Fibroblast of upper back skin (primary cell): ENCODE results near the gene MAST4.
"Not testable (repeated sequence)": the region's sequence is repeated elsewhere in the genome, so short reads cannot be mapped to it uniquely, and the experiment has no call there.

ENCODE experiments used
- DNase-seq: peaks from one replicate; pipeline ENCODE4 v3.0.0-alpha.2; 2013

The MAST4 gene

DNA sequence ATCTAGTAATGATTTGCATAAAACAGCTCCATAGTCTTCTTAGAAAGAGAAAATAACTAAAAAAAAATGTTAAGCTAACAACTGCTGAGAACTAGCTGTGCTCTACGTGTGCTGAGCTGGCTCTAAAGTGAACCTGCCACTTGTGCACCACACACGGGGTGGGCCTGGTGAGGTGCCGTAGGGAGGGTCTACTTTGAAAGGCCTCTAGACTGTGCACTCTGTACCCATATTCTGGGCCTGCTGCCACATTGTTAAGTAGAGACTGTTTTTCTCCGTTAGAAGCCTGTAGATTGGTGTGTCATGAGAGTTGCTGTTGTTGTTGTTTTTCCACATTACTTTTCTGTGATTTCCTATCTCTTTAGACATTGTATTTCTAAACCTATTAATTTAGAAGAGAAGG lies 506.5 kb downstream of the MAST4 start:
- no peak for DNase-seq

DNA sequence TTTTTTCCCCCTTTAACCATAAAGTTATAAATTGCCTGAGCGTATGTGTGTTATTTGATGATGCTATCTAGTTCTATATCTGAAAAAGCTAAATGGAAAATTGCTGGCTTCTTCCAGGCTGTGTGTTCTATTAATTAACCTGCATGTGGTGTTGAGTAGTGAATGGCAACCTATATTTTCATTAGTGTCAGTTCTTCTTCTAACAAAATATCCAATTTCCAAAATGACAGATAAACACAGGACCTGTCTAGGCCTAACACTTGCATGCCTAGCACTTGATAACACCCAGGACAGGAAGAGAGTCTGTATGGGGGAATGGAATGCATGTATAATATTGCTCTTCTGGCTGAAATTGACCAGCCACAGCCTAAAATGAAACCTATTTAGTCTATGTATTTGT lies 508.7 kb downstream of the MAST4 start:
- no peak for DNase-seq

DNA sequence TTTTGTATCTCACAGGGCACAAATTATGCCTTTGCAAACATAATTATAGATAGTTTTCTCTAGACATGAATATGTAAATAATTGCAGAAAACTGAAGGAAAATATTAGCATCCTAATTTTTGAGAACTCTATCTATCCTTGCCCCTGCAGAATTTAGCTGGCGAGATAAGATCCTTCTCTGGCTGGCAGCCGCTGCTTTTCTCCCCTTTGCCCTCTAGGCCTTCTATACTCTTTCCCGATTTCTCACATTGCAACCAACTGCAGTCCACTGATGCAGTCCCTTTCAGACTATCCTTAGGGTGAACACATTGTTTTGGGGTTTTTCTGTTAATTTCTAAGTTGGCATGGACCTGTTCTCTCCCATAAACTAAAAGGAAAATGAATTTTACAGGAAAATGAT lies 509.1 kb downstream of the MAST4 start:
- no peak for DNase-seq

DNA sequence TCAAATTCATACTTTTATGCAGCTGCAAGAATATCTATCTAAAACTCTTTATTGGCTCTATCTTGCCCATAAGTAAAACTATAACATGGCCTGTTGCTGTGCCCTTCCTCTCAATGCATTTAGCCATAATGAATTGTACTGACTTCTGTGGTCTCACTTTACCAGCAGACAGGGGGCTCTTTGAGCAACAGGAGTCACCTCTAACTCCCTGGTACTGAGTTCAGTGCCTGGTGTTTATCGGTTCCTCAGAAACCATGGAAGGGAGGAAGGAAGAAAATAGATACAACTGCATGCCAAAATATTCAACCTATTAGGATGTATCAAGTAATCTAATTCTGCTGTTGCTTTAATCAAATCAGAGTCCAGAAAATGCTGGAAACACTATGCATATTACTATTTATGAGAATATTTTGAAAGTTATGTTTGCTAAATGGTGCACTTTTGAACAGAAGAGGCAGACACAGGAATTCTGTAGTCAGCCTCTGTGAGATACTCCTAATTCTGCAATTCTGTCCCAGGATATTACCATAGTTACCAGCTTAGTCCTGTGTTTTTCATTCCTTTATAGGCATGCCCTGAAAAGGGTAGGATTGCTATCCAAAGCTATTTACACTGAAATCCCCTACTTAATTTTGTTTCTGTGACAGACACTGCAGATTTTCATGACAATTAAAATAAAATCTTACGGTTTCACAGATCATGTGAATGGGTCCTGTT lies 510.6 kb downstream of the MAST4 start:
- DNase-seq: no peak

DNA sequence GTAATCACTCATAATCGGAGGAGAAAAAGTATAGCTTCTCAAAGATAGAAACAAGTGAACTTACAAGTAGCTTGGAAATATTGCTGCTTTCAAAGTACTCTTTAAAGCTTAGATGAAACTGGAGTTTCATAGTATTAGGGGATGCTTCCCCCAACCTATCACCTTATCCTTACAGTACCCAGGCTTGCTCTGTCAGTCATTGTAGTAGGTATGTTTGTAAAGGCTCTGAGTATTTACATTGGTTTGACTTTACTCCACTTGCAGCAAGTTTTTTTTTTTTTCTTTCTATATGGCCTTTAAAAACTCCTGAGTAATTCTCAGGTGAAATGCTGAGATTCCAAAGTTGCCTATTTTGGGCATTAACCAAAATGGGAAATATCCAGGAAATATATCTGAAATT lies 515.6 kb downstream of the MAST4 start:
- no peak for DNase-seq

DNA sequence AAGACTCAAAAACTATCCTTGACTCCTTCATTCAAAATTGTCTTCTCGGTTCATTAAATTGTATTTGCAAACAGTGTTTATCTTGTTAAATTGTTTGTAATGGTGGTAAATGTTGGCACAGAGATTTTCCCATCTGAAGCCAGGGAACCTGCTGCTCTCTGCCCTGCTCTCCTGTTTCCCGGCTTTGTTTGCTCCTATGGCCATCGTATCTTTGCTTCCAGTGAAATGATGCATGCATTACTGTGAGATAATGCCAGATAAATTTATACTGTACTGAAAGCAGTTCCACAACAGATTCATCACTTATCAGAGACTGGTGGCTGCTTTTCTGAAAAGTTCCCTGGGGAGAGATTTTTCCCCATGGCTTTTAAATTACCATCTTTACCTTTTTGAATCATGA lies 519.1 kb downstream of the MAST4 start:
- no peak for DNase-seq

DNA sequence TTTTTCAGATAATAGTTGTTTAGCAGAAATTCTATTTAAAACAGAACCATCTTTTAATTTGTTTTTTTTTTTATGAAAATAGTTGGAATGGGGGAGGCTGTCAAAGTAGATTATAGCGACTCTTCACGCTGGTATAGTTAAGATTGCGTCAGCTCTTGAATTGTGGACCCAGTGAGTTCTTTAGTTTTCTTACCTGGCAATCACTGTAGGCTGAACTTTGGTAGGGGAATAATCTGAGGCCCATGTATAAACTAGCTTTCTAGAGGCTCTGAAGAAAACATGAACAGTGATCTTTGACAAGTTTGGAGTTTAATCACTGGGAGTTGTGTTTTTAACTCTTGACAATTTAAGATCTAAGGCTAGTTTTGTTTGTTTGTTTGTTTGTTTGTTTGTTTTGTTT lies 519.6 kb downstream of the MAST4 start:
- no peak for DNase-seq

DNA sequence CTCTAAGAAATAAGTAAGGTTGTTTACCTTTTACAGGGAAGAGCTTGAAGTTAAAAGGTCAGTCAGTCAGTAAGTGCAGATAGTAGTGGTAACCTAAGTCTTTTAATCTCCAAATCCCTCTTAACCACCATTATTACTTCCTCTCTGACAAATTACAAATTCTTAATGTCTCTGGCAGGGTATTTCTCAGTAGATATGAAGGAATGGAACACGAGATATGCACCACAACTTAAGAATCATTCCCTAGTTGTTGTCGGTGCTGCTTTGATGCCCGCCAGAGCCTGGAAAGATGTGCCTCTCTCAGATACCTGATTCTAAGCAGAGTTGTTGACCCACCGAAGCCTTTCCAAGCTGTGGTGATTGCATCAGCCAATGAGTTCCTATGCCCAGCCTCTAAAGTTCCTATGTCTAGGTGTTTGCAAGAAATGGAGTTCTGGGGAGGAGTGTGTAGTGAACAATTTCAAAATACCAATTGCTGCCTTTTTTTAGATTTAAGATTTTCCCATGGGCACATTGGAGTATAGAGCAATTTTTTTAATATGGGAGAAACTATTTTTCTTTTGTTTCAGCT lies 521.9 kb downstream of the MAST4 start:
- no peak for DNase-seq

DNA sequence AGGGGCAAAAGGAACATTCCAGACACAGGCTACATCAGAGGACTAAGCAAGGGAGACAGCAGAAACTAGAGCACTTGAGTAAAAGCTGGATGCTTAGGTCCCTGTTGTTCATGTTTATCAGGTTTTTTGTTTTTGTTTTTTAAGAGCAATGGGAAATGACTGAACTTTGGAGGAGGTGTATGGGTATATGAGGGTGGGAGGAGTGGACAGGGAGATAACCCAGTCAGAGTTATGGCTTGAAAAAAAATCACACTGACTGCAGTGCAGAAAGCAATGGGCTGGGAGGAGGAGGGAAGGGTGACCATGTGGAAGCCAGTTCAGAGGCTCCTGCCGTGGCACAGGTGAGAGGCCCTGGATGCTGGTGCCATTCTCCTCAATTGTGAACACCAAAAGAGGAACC lies 522.8 kb downstream of the MAST4 start:
- no peak for DNase-seq

DNA sequence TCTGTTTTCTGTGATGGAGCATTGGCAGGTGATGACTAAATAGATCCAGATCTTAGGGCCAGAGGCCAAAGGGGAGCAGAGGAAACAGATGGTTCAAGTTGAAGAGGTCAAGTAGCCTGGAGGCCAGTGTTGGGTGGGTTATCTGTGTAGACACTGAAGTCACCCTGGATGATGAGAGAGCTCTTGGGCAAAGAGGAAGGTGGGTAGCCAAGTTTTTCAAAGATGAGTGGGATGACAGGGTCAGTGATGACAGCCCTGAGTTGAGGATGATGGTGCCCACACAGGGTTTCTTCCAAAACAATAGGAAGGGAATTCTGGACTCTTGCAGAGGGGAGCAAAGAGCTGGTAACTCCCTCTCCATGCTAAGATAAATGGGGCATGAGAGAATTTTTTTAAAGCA lies 523.8 kb downstream of the MAST4 start:
- DNase-seq: no peak

DNA sequence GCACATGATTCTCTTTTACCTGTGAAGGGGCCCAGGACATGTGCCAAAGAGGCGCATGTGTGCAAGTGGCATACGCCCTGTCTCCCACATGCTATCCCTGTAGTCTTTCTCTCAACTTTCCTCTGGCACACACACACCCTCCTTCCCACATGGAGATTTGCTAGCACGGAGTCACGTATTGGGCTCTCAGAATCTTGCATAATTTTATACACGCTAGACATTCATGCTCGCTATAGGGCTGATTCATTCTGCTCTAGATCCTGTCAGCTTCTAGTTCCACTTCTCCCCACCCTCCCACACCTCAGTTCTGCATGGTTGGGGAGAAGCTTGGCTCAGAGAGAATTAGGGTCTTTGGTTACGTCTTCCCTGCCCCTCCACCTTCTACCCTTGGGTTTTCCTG lies 527.6 kb downstream of the MAST4 start:
- DNase-seq: no peak

DNA sequence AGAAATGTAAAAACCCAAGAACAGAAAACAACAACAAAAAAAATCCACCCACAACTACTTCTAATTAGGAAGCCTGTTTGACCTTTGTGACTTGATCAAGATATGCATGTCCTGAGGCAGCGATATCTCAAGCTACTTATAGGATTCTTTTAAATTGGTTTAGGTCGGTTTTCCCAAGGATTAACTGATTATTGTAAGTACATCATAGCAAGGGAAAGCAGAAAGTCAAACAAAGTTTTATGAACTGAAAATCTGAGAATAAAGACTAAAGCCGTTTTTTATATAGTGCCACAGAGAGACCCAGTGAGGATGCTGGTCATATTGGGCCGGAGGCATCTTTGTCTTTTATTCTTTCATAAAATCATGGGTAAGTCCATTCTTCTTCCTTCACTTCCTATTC lies 528.4 kb downstream of the MAST4 start:
- no peak for DNase-seq

DNA sequence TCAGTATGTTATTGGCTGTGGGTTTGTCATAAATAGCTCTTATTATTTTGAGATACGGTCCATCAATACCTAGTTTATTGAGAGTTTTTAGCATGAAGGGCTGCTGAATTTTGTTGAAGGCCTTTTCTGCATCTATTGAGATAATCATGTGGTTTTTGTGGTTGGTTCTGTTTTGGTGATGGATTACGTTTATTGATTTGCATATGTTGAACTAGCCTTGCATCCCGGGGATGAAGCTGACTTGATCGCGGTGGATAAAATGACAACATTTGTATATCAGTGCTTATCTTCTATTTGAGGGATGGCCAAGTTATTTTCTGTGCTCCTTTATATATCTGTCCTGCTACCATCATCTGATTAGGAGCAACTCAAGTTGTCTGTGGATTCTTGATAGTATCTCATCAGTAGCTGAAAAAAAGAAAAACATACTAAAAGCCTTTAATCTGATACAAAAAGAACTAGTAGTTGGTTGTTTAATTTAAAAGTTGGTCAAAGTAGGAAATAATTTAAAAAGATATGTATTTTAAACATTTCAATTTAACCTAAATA lies 531.2 kb downstream of the MAST4 start:
- not testable (repeated sequence) for DNase-seq

DNA sequence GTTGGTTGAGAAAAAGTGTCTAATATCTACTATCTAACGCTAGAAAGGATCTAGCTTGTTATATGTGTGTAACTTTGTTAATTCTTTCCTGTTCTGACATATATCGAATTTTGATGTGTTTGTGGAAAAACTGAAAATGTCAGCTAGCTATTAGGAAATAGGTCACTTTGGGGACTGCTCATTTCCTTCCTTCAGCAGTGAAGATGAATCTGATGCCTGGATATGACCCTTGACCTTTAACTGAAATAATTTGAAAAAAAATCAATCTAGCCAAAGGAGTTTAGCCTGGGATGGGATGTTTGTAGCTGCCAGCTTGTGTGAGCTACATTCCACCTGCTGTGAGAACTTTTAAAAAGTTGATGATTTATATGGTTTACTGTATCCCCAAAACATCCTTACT lies 533.6 kb downstream of the MAST4 start:
- no peak for DNase-seq

DNA sequence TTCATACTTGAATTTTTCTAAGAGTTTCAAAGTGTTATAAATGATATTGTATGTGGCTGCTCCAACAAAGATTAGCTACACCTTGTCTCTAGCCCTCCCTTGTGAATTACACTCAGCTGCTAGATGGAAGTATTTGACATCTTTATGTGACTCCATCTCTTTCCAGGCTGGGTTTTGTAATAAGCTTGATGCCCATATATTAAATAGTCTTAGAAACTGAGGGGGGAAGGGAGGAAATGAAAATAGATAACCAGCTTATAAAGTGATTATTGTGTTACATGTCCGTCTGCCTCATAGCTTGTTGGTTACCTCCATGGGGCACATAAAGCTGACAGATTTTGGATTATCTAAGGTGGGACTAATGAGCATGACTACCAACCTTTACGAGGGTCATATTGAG lies 537.0 kb downstream of the MAST4 start:
- DNase-seq: no peak

DNA sequence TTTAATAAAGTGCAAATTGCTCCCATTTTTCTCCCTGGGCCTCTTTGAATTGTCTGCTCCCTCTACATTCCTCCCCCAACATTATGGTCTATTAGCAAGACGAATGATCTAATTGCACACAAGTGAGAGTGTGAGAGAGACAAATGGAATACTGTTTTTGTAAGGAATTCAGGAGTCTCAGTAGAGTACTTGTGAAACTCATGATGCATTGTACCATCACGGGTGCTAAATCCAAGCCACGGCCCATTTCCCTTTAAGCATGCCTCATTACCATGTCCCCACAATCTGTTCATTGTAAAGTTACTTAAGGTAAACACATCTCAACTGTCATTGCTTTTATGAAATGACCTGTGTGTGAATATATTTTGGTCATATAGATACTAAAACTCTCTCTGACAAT lies 537.6 kb downstream of the MAST4 start:
- no peak for DNase-seq

DNA sequence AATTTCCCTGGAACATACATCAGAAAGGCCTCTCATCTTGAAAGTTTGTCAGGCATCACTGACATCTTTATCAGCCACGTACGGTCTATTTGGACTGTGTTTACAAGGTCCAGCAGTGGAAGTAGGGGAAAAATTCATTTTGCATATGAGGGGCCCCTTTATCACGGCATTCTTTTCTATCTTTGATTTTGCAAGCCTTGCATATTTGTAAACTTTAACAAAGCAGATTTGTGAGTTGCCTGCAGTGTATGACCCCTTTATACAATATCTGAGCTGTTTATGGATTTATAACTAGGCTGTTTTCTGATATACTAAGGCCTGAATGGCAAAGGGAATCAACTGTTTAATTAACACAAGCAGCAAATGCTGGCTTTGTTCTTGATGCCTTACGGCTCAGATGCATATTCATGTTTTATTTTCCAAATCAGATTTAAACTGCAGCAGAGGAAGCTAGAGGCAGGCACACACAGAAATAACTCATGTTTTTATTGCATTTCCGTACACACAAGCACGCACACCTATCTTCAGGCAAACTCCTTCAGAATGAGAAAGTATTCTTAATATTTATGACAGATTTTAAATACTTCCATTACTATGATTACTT lies 539.3 kb downstream of the MAST4 start:
- no peak for DNase-seq

DNA sequence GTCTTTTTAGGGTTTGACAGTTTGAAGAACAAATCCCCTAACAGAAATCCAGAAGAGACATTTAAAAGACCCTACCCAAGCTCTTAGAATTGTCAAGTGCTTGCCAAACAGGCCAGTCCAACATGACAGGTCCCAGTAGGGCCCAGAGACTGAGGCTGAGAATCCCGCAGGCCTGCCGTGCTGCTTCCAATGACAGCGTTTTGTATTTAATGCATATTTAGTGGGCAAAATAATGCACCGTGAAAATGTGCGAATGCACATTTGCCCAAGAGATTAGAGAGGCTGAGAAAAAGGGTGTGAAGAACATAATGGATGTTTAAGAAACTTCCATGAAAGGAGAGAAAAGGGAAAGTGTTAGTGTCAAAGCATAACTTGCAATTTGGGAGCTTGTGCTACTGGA lies 542.8 kb downstream of the MAST4 start:
- no peak for DNase-seq

DNA sequence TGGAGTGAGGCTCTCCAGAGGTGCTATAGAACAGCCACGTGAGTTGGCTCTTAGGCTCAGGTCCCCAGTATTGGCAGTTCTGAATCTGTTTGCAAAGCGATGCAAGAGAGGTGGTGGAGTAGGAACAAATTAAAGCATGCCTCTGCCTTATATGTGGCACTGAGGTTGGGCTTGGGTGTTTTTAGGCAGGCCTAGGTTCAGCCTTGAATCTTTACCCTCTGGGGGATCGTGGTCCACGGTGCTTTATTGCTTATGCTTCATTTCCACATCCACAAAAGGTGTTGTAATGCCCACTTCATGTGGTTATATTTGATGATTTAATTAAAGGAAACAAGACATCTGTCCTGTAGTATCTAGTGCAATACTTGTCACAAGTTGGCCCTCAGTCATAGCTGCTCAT lies 544.2 kb downstream of the MAST4 start:
- DNase-seq: no peak

DNA sequence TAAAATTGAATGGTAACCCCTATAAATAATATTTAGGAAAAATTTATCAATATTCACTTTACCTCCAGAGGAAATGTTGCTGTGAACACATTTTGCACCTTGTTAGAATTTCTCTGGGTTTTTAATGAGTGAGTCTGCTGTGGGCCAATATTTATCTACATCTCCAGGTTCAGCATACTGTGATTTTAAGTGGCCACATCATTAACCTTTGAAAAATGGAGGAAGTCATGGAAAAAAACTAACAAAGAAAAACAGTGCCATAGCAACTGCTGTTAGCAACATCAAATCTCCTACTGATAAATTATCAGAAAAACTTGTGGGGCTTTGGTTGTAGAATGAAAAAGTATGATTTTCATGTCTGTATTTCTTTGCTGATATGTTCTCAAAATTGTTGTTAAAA lies 545.5 kb downstream of the MAST4 start:
- no peak for DNase-seq

DNA sequence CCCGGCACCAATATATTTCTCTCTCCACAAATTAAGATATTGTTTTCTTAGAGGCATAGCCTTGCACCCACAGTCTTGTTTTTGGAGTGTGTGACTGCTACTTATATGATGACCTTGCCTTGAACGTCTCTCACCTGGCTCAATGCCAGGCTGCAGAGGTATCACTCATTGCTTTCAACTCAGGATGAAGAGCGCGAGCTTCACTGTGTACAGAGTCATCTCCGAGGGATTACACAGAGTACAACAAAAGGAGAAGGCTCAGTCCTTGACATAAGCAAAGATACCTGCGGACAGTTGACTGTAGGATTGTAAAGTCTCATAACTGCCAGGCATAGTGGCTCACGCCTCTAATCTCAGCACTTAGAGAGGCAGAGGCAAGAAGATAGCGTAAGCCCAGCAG lies 546.6 kb downstream of the MAST4 start:
- DNase-seq: no peak

DNA sequence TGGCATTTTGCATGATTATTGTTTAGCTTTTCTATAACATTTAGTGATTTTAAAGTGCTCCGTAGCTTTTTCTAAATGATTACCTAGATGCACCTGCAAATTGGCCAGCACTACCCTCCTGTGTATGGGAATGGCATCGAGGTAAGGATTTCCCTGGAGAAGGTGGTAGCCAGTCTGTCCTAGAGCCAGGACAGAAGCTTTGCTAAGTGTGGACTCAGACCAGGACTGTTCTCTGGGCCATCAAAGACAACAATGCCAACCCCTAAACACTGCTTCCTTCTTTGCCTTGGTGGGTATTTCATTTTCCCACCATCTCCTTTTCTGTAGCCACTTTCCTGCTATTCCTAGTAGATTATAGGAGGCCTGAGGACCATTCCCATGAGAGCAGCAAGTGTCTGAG lies 547.4 kb downstream of the MAST4 start:
- DNase-seq: no peak

DNA sequence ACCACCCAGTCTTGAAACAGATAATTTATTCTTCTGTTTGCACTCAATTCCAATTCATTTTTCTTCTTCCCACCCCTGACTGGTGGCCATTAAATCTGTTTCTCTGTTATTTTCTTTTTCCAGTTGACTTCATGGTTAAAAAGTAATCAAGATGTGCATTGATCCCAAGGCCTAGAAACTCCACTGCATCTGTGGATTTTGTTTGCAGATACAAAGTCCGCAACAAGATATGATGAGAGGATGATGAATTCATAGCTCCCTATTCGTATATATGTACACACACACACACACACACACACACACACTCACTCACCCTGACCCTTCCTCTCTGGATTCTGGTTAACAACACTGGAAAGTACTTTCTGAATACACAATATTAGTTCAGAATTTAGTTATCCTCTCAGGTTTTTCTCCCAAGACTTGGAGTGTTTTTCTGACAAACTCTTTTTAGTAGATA lies 548.0 kb downstream of the MAST4 start:
- no peak for DNase-seq

DNA sequence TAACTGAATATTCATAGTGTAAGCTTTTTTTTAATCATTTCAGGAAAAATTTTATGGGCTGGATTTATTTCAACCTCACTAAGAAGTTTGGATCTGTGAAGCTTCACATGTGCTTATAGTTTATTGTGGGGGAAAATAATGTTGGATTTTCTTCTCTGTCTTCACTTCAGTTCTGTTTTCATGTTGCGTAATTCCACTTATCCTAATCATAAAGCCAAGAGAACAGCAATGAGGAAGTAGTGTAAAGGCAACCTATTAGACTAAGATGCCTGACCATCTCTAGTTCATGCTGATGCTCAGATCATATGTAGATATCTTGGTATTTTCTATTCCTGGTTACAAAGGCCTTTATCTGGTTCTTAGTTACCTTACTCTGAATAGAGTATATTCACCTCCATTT lies 550.4 kb downstream of the MAST4 start:
- DNase-seq: peak; percentile 3

DNA sequence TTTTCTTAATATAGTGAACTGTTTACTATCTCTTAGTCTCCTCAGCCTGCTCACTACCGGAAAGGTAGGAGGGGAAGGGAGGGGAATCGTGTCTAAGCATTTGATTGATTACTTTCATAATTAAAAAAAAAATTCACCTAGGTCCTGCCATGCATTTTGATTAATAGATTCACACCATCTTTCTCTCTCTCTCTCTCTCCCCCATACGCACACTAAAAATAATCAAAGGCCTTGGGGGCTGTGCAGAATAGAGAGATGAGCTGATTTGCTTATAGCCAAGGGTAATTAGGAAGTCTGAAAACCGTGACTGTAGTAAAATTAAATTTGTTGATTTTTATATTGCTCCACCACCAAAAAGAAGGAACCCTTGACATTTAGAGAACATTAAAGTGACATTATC lies 550.8 kb downstream of the MAST4 start:
- no peak for DNase-seq
